H1 (cell line): ENCODE data around the gene ARHGAP12. TPM values are rescaled to one million over a fixed set of nuclear protein-coding genes. Genes with fewer than 3 reads are reported as not detected.

ENCODE experiments used
- CTCF ChIA-PET: fragments of 300-600 bp; sonication (Branson Sonifier 250); formaldehyde crosslinking; loops from one replicate; lab custom pipeline; 2021; ENCODE audit not compliant: partially characterized antibody; lab: Charles Lee
- POLR2A ChIA-PET: fragments of 300-600 bp; sonication (Branson Sonifier 250); formaldehyde crosslinking; loops from one replicate; lab custom pipeline; 2021; ENCODE audit warnings: inconsistent platforms; ENCODE audit not compliant: partially characterized antibody; lab: Charles Lee
- DNase-seq, 2 experiments: peaks; one replicate each; pipeline versions ENCODE4 v3.0.0 to v3.0.0-alpha.2; 2010 to 2022; ENCODE audit warnings: low spot score in 2 of 2, low read depth in 1 of 2, mixed read lengths in 1 of 2
- FAIRE-seq: peaks from 2 replicates; lab custom pipeline; 2011; peaks lifted over from hg19 to GRCh38; lab: Jason Lieb, UNC
- H2AFZ ChIP-seq: 2 replicates; pipeline ENCODE4 v1.8.1; 2012; ENCODE audit warnings: low read length, inconsistent platforms
- H2AK5ac ChIP-seq: 2 replicates; pipeline ENCODE4 v1.6.1; 2013; ENCODE audit warnings: low read depth, low read length
- H2BK120ac ChIP-seq: replicated peaks from 2 replicates; pipeline ENCODE3; 2013; ENCODE audit warnings: low read depth, low read length, inconsistent platforms
- H2BK12ac ChIP-seq: 2 replicates; pipeline ENCODE4 v1.6.1; 2013; ENCODE audit warnings: low read depth, low read length
- H2BK15ac ChIP-seq: 2 replicates; pipeline ENCODE4 v1.6.1; 2013; ENCODE audit warnings: low read length
- H2BK20ac ChIP-seq: 2 replicates; pipeline ENCODE4 v1.6.1; 2013; ENCODE audit warnings: low read length
- H2BK5ac ChIP-seq: 2 replicates; pipeline ENCODE4 v1.6.1; 2013; ENCODE audit warnings: low read depth, low read length
- H3K14ac ChIP-seq: 2 replicates; pipeline ENCODE4 v1.6.1; 2013; ENCODE audit warnings: inconsistent platforms; ENCODE audit not compliant: insufficient read length
- H3K18ac ChIP-seq: 2 replicates; pipeline ENCODE4 v1.6.1; 2013; ENCODE audit warnings: low read length; ENCODE audit errors: extremely low read depth
- H3K23ac ChIP-seq: 2 replicates; pipeline ENCODE4 v1.6.1; 2013; ENCODE audit warnings: inconsistent platforms; ENCODE audit not compliant: insufficient read length
- H3K23me2 ChIP-seq: 2 replicates; pipeline ENCODE4 v1.6.1; 2013; ENCODE audit warnings: low read depth, low read length
- H3K27ac ChIP-seq: 2 replicates; pipeline ENCODE4 v1.6.1; 2011; ENCODE audit warnings: low read depth, low read length, inconsistent platforms
- H3K27me3 ChIP-seq, 4 experiments: replicated peaks in 1 of 4; 1 replicate in 1 of 4; 2 replicates in 3 of 4; pipeline versions ENCODE4 v1.6.1 to v1.8.1; 2011 to 2013; ENCODE audit warnings: low read length in 3 of 4, mild to moderate bottlenecking in 3 of 4, inconsistent platforms in 2 of 4, mixed read lengths in 2 of 4, moderate library complexity in 1 of 4; ENCODE audit not compliant: control insufficient read depth in 3 of 4, insufficient read depth in 3 of 4; ENCODE audit errors: extremely low read depth in 1 of 4
- H3K36me3 ChIP-seq, 4 experiments: 2 replicates each; pipeline versions ENCODE4 v1.6.1 to v1.8.1; 2011 to 2013; ENCODE audit warnings: mild to moderate bottlenecking in 4 of 4, low read length in 3 of 4, moderate library complexity in 2 of 4, control low read depth in 1 of 4, inconsistent platforms in 1 of 4; ENCODE audit not compliant: insufficient read depth in 4 of 4, control insufficient read depth in 2 of 4
- H3K4ac ChIP-seq: replicated peaks from 2 replicates; pipeline ENCODE3; 2013; ENCODE audit warnings: low read length, low read depth, mixed read lengths, inconsistent platforms; ENCODE audit not compliant: insufficient read length
- H3K4me1 ChIP-seq, 4 experiments: replicated peaks in 1 of 4; 1 replicate in 1 of 4; 2 replicates in 3 of 4; pipeline versions ENCODE4 v1.6.1 to v1.8.1; 2011 to 2013; ENCODE audit warnings: low read length in 3 of 4, inconsistent platforms in 2 of 4, mixed read lengths in 1 of 4; ENCODE audit not compliant: insufficient read depth in 4 of 4, control insufficient read depth in 3 of 4
- H3K4me2 ChIP-seq, 2 experiments: 2 replicates each; pipeline versions ENCODE4 v1.6.1 to v1.8.1; 2011 to 2013; ENCODE audit warnings: low read depth in 2 of 2, low read length in 2 of 2, control low read depth in 1 of 2, inconsistent platforms in 1 of 2, mild to moderate bottlenecking in 1 of 2; ENCODE audit not compliant: insufficient read depth in 1 of 2
- H3K4me3 ChIP-seq, 4 experiments: fragments of 200-600, 300-600 bp in 1 of 4; sonication (generic), shearing (Covaris generic), sonication (Bioruptor Twin) in 1 of 4; 2 replicates each; pipeline versions ENCODE4 v1.5.1 to v1.8.1; 2011 to 2016; ENCODE audit warnings: low read length in 4 of 4, low read depth in 3 of 4, control low read depth in 2 of 4, inconsistent platforms in 2 of 4, mild to moderate bottlenecking in 2 of 4, mixed read lengths in 1 of 4, moderate library complexity in 1 of 4; ENCODE audit not compliant: insufficient read depth in 2 of 4; ENCODE audit errors: extremely low read depth in 1 of 4
- H3K56ac ChIP-seq: replicated peaks from 2 replicates; pipeline ENCODE3; 2013; ENCODE audit warnings: low read depth, mild to moderate bottlenecking, mixed read lengths, low read length, inconsistent platforms; ENCODE audit not compliant: insufficient read length
- H3K79me1 ChIP-seq: 2 replicates; pipeline ENCODE4 v1.6.1; 2013; ENCODE audit warnings: low read depth, low read length, control low read depth
- H3K79me2 ChIP-seq, 2 experiments: 2 replicates each; pipeline versions ENCODE4 v1.6.1 to v1.8.1; 2012 to 2013; ENCODE audit warnings: low read length in 2 of 2, mild to moderate bottlenecking in 2 of 2, inconsistent platforms in 1 of 2; ENCODE audit not compliant: insufficient read depth in 2 of 2, control insufficient read depth in 1 of 2
- H3K9ac ChIP-seq, 4 experiments: replicated peaks in 1 of 4; 1 replicate in 1 of 4; 2 replicates in 3 of 4; pipeline versions ENCODE4 v1.6.1 to v1.8.1; 2011 to 2013; ENCODE audit warnings: low read depth in 3 of 4, low read length in 3 of 4, control low read depth in 2 of 4, mild to moderate bottlenecking in 2 of 4, moderate library complexity in 2 of 4, inconsistent platforms in 1 of 4; ENCODE audit errors: extremely low read depth in 1 of 4
- H3K9me3 ChIP-seq, 2 experiments: 2 replicates each; pipeline versions ENCODE4 v1.6.1 to v1.8.1; 2012 to 2013; ENCODE audit warnings: mild to moderate bottlenecking in 2 of 2, moderate library complexity in 2 of 2, control low read depth in 1 of 2, inconsistent platforms in 1 of 2, low read depth in 1 of 2, low read length in 1 of 2, mixed read lengths in 1 of 2; ENCODE audit not compliant: insufficient read depth in 2 of 2
- H4K20me1 ChIP-seq, 2 experiments: replicated peaks in 1 of 2; 2 replicates each; pipeline versions ENCODE3 to v1.8.1; 2011 to 2013; ENCODE audit warnings: inconsistent platforms in 2 of 2, low read length in 2 of 2, mild to moderate bottlenecking in 1 of 2; ENCODE audit not compliant: insufficient read depth in 2 of 2, control insufficient read depth in 1 of 2
- H4K5ac ChIP-seq: 2 replicates; pipeline ENCODE4 v1.6.1; 2013; ENCODE audit warnings: low read length, low read depth, mixed read lengths, inconsistent platforms; ENCODE audit not compliant: insufficient read length
- H4K8ac ChIP-seq: 2 replicates; pipeline ENCODE4 v1.8.0; 2013; ENCODE audit warnings: mild to moderate bottlenecking, moderate library complexity, low read length, inconsistent platforms; ENCODE audit not compliant: insufficient read depth; ENCODE audit errors: extremely low read depth
- H4K91ac ChIP-seq: replicated peaks from 2 replicates; pipeline ENCODE3; 2013; ENCODE audit warnings: low read length, mixed read lengths, inconsistent platforms; ENCODE audit not compliant: insufficient read length
- ASH2L ChIP-seq: fragments of 200-600, 300-600 bp; sonication (generic); IDR thresholded peaks from one replicate; pipeline ENCODE4 v1.7.1; 2017; ENCODE audit warnings: low read length
- CREB1 ChIP-seq: IDR thresholded peaks from 2 replicates; pipeline ENCODE4 v1.6.1; 2012; ENCODE audit warnings: inconsistent platforms
- EP300 ChIP-seq, 2 experiments: IDR thresholded peaks; 1 replicate in 1 of 2; 2 replicates in 1 of 2; pipeline ENCODE4 v1.6.1; 2011 to 2012; ENCODE audit warnings: low read depth in 2 of 2, low read length in 2 of 2, mild to moderate bottlenecking in 2 of 2, borderline replicate concordance in 1 of 2, inconsistent platforms in 1 of 2, moderate library complexity in 1 of 2
- EZH2 ChIP-seq: fragments of 200-600 bp; sonication (generic); IDR thresholded peaks from 2 replicates; pipeline ENCODE4 v1.7.1; 2012; ENCODE audit warnings: low read depth, mild to moderate bottlenecking, moderate library complexity, low read length, inconsistent platforms; ENCODE audit not compliant: severe bottlenecking
- GABPA ChIP-seq: IDR thresholded peaks from 2 replicates; pipeline ENCODE4 v1.6.1; 2011; ENCODE audit warnings: mild to moderate bottlenecking, low read length, moderate library complexity, borderline replicate concordance; ENCODE audit not compliant: insufficient read depth
- JUND ChIP-seq: IDR thresholded peaks from 2 replicates; pipeline ENCODE4 v1.6.1; 2011; ENCODE audit warnings: mild to moderate bottlenecking, improper control_type of control experiment, low read length
- NANOG ChIP-seq: IDR thresholded peaks from 2 replicates; pipeline ENCODE4 v1.6.1; 2011; ENCODE audit warnings: low read length, low read depth, mild to moderate bottlenecking, inconsistent platforms; ENCODE audit not compliant: insufficient read depth, poor library complexity, severe bottlenecking
- PHF8 ChIP-seq: fragments of 200-600 bp; sonication (generic); conservative IDR thresholded peaks from 2 replicates; pipeline ENCODE4 v1.7.1; 2012; ENCODE audit warnings: low read depth, mild to moderate bottlenecking, inconsistent platforms, low read length, moderate library complexity
- RNF2 ChIP-seq: fragments of 200-900, 300-1000 bp; sonication (generic); IDR thresholded peaks from 2 replicates; pipeline ENCODE4 v1.7.1; 2016; ENCODE audit warnings: borderline replicate concordance, low read depth, mild to moderate bottlenecking, antibody characterized with exemption, low read length; ENCODE audit not compliant: poor library complexity, severe bottlenecking; ENCODE audit errors: missing control alignments
- USF2 ChIP-seq: IDR thresholded peaks from 2 replicates; pipeline ENCODE4 v1.6.1; 2011; ENCODE audit warnings: low read length, improper control_type of control experiment
- YY1 ChIP-seq: IDR thresholded peaks from 2 replicates; pipeline ENCODE4 v1.6.1; 2011; ENCODE audit warnings: low read depth, mild to moderate bottlenecking, low read length
- WGBS, 2 experiments: shearing (Covaris generic) in 1 of 2; methylation state at CpG; one replicate each; pipeline versions ENCODE4 v1.1.6 to v1.1.7; 2013 to 2015; ENCODE audit warnings: low lambda C conversion rate in 2 of 2, mixed read lengths in 2 of 2, inconsistent platforms in 1 of 2, low coverage in 1 of 2, missing lambda C conversion rate in 1 of 2; ENCODE audit not compliant: insufficient replicate concordance in 2 of 2, insufficient coverage in 1 of 2, insufficient read length in 1 of 2; ENCODE audit errors: extremely low coverage in 1 of 2, missing lambda C conversion rate in 1 of 2; 5-methylcytosine and 5-hydroxymethylcytosine counted together
- polyA plus RNA-seq, 7 experiments: library from polyadenylated mRNA; depleted of rRNA in 3 of 7; stranded (reverse) in 5 of 7; unstranded in 2 of 7; fragments of >200 nt in 5 of 7; fragments of 200-250 nt in 2 of 7; gene quantifications; 1 replicate in 5 of 7; 2 replicates in 1 of 7; 4 replicates in 1 of 7; pipeline versions ENCODE4 v1.2.1 to v1.2.3, GENCODE V29; 2011 to 2013; ENCODE audit warnings: missing spikeins in 2 of 7, mixed read lengths in 2 of 7
- total RNA-seq: library from RNA; stranded (reverse); fragmentation: NEBNext Ultra II Directional; extraction: Animal tissue kit (Norgen Biotek cat#: 25700); gene quantifications from 2 replicates; pipeline ENCODE4 v1.2.1, GENCODE V29; 2021

The ARHGAP12 gene
- total and polyA plus RNA-seq, 2 of the 8 experiments (the other 6 are each of a cell fraction or from before 2014, with no cell fraction given), result 10.1 to 39.0 TPM

DNA sequence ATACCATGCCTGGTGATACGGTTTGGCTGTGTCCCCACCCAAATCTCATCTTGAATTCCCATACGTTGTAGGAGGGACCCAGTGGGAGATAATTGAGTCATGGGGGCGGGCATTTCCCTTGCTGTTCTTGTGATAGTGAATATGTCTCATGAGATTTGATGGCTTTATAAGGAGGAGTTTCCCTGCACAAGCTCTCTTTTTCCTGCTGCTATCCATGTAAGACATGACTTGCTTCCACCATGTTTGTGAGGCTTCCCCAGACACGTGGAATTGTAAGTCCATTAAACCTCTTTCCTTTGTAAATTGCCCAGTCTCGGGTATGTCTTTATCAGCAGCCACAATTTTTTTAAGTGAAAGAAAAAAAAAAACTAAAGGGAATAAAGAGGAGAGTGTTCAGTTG lies 152.5 kb downstream of the ARHGAP12 start:
- CTCF ChIA-PET, result interaction anchor here (0.6 to 0.7 kb wide), 2 partner anchors 47 to 172 kb away, joined by 3 to 4 read pairs; no protein-coding TSS in a partner anchor
- no peak overlapping the region for H4K91ac ChIP-seq
- whole genome bisulfite sequencing, 2 experiments, result 94% methylated on average over 5 of the region's 5 CpGs; no CpG with 5 or more reads in 1 of the 2 experiments

More for the DNA sequence above, 152.5 kb downstream of the ARHGAP12 start:
- TF ChIP-seq EP300 (IDR thresholded peaks at IDR 0.05; ENCODE audit: borderline replicate concordance in 1 of 2, low read depth in 2 of 2, low read length in 2 of 2), result no peak
- no peak for TF ChIP-seq ASH2L
- no peak for TF ChIP-seq RNF2
- TF ChIP-seq USF2, result no peak
- TF ChIP-seq YY1, result no peak
- no peak for TF ChIP-seq JUND
- TF ChIP-seq NANOG, result no peak
- no peak for TF ChIP-seq EZH2
- no peak for TF ChIP-seq CREB1
- TF ChIP-seq GABPA, result no peak
- no peak for TF ChIP-seq PHF8
- Histone ChIP-seq H3K23me2 (no peaks in the 10 kb centered on the region), H3K14ac (no peak overlapping the region), H3K9ac (no peak overlapping the region), H3K27me3 (no peaks in the 10 kb centered on the region), H2AK5ac (no peak overlapping the region), H3K79me1 (no peaks in the 10 kb centered on the region), H2BK120ac (no peak overlapping the region), H2BK20ac (no peak overlapping the region), H3K4me3 (no peak overlapping the region), H4K20me1 (no peaks in the 10 kb centered on the region), H3K4me2 (no peak overlapping the region), H3K18ac (no peak overlapping the region), H3K56ac (no peak overlapping the region), H3K36me3 (no peaks in the 10 kb centered on the region), H3K4me1 (peaks cover 3 to 8% (median 4%) of the 10 kb centered on the region in 4 experiments; a peak in 5 of 7 replicates), H2BK12ac (no peak overlapping the region), H2BK15ac (no peak overlapping the region), H4K5ac (no peak overlapping the region), H2BK5ac (no peak overlapping the region), H4K8ac (no peak overlapping the region), H3K27ac (no peak overlapping the region), H3K23ac (no peak overlapping the region), H3K4ac (no peak overlapping the region), H2AFZ (no peak overlapping the region), H3K9me3 (peaks cover 3 to 6% of the 10 kb centered on the region in 2 experiments), H3K79me2 (no peaks in the 10 kb centered on the region)
- FAIRE-seq, result no peak
- POLR2A ChIA-PET, result interaction anchor here (0.8 kb wide), 1 partner anchor 14 kb away, joined by 3 read pairs; no protein-coding TSS in a partner anchor
- no peak for DNase-seq
